Measurements from ENCODE around the gene PRX. TPM values are rescaled to one million over a fixed set of nuclear protein-coding genes. Genes with fewer than 3 reads are reported as not detected.

The PRX gene
- total and polyA plus RNA-seq, 4 donors = 0.03 to 1.0 (median 0.52) TPM

DNA sequence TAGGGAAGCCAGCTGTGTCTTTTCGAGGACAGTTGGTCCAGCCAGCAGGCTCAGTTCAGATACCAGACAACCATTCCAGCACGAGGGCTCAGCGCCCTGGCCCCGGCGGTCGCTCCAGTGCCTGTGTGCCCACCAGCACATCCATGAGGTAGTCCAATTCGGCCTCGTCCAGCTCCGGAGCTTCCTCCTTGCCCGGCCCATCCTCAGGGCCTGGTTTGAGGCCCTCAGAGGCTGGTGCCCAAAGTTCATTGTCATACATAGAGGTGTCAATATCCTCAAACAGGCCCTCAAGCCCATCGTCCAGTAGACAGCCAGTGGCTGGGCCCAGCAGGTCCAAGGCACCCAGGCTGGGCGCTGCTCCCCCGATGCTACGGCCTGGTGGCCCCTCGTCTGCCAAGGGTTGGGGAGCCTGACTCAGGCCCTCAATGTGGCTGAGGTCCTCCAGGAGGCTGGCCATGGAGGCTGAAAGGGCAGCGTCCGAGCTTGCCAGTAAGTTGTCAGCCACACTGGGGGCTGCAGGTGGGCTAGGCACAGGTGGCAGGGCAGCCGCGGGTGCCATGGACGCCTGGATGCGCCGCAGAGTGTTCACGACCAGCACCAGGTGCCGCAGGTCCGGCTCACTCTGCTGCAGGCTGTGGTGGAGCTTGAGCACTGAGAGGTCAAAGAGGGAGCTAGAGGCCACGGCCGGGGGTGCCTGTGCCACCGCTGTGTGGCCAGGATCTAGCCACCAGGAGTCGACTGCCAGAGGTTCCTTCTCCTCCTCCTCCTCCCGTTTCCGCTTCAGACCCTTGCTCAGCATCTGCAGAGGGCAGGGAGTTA lies 9.8 kb upstream of the PRX start:
- Histone ChIP-seq H3K27me3 (ENCODE audit: control insufficient read depth in 4 of 4, insufficient read depth in 4 of 4, low read length in 3 of 4) (no peaks in the 10 kb centered on the region), H3K36me3 (ENCODE audit: control insufficient read depth in 4 of 4, insufficient read depth in 3 of 4, low read depth in 1 of 4, low read length in 3 of 4) (peaks cover 2 to 5% (median 4%) of the 10 kb centered on the region in 4 donors), H3K9ac (ENCODE audit: low read depth in 1 of 2, low read length in 2 of 2) (no peak overlapping the region), H3K4me3 (ENCODE audit: low read depth in 1 of 3, low read length in 3 of 3) (no peak overlapping the region), H3K27ac (ENCODE audit: low read depth in 1 of 2, low read length in 2 of 2) (no peak overlapping the region), H3K4me1 (ENCODE audit: control insufficient read depth in 4 of 4, insufficient read depth in 4 of 4, low read length in 3 of 4) (peaks cover 0 to 16% (median 10%) of the 10 kb centered on the region in 4 donors), H3K9me3 (ENCODE audit: control insufficient read depth in 4 of 4, low read length in 3 of 4) (no peaks in the 10 kb centered on the region)
- 93% methylated on average over 31 of the region's 31 CpGs for WGBS
- no peak for TF ChIP-seq HNF4G (IDR thresholded peaks at IDR 0.05)
- TF ChIP-seq, protein P1, sequence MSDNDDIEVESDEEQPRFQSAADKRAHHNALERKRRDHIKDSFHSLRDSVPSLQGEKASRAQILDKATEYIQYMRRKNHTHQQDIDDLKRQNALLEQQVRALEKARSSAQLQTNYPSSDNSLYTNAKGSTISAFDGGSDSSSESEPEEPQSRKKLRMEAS (IDR thresholded peaks at IDR 0.05) = no peak
- DNase-seq (ENCODE audit: low spot score) = no peak

- Histone ChIP-seq H3K36me3 (ENCODE audit: control insufficient read depth in 4 of 4, insufficient read depth in 3 of 4, low read depth in 1 of 4, low read length in 3 of 4) (peaks cover 2 to 5% (median 4%) of the 10 kb centered on the region in 4 donors), H3K9ac (ENCODE audit: low read depth in 1 of 2, low read length in 2 of 2) (peak overlapping the region; percentile 26 to 96), H3K9me3 (ENCODE audit: control insufficient read depth in 4 of 4, low read length in 3 of 4) (no peaks in the 10 kb centered on the region), H3K27ac (ENCODE audit: low read depth in 1 of 2, low read length in 2 of 2) (peak overlapping the region; percentile 93 to 98), H3K27me3 (ENCODE audit: control insufficient read depth in 4 of 4, insufficient read depth in 4 of 4, low read length in 3 of 4) (no peaks in the 10 kb centered on the region), H3K4me3 (ENCODE audit: low read depth in 1 of 3, low read length in 3 of 3) (no peak overlapping the region), H3K4me1 (ENCODE audit: control insufficient read depth in 4 of 4, insufficient read depth in 4 of 4, low read length in 3 of 4) (peaks cover 0 to 16% (median 10%) of the 10 kb centered on the region in 4 donors)
- TF ChIP-seq EGR1 (IDR thresholded peaks at IDR 0.05; ENCODE audit: low read depth in 2 of 2) (no peak), FOXA1 (IDR thresholded peaks at IDR 0.05) (no peak), NR2F2 (IDR thresholded peaks at IDR 0.05) (no peak), RAD21 (IDR thresholded peaks at IDR 0.05) (no peak), HNF4G (IDR thresholded peaks at IDR 0.05) (no peak), YY1 (IDR thresholded peaks at IDR 0.05) (no peak), JUND (IDR thresholded peaks at IDR 0.05) (no peak), SP1 (IDR thresholded peaks at IDR 0.05) (no peak), RXRA (IDR thresholded peaks at IDR 0.05) (no peak), REST (IDR thresholded peaks at IDR 0.05) (no peak), ZBTB33 (IDR thresholded peaks at IDR 0.05) (no peak), FOXA2 (IDR thresholded peaks at IDR 0.05) (no peak), GABPA (IDR thresholded peaks at IDR 0.05 in 1 of 2, conservative IDR thresholded peaks at IDR 0.05 in 1 of 2) (no peak), TAF1 (conservative IDR thresholded peaks at IDR 0.05) (no peak), HNF4A (conservative IDR thresholded peaks at IDR 0.05) (no peak)
- TF ChIP-seq, protein P2, sequence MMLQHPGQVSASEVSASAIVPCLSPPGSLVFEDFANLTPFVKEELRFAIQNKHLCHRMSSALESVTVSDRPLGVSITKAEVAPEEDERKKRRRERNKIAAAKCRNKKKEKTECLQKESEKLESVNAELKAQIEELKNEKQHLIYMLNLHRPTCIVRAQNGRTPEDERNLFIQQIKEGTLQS (IDR thresholded peaks at IDR 0.05) = no peak
- TF ChIP-seq, protein P3, sequence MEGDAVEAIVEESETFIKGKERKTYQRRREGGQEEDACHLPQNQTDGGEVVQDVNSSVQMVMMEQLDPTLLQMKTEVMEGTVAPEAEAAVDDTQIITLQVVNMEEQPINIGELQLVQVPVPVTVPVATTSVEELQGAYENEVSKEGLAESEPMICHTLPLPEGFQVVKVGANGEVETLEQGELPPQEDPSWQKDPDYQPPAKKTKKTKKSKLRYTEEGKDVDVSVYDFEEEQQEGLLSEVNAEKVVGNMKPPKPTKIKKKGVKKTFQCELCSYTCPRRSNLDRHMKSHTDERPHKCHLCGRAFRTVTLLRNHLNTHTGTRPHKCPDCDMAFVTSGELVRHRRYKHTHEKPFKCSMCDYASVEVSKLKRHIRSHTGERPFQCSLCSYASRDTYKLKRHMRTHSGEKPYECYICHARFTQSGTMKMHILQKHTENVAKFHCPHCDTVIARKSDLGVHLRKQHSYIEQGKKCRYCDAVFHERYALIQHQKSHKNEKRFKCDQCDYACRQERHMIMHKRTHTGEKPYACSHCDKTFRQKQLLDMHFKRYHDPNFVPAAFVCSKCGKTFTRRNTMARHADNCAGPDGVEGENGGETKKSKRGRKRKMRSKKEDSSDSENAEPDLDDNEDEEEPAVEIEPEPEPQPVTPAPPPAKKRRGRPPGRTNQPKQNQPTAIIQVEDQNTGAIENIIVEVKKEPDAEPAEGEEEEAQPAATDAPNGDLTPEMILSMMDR (IDR thresholded peaks at IDR 0.05; ENCODE audit: low read depth, low read length, missing input control) = no peak
- TF ChIP-seq, protein P1 (IDR thresholded peaks at IDR 0.05) = no peak
- DNase-seq (ENCODE audit: low spot score) = no peak
- 84% methylated on average over 16 of the region's 16 CpGs for WGBS
Observed at GRCh38 chr19:40421993-40422747, 9.0 kb upstream of the PRX start.
